IMR-90 (cell line): ENCODE data around the gene KDM8. TPM values are rescaled to one million over a fixed set of nuclear protein-coding genes. Genes with fewer than 3 reads are reported as not detected.
"Not testable (repeated sequence)": the region's sequence is repeated elsewhere in the genome, so short reads cannot be mapped to it uniquely, and the experiment has no call there.

Source experiments
- ATAC-seq: fragments of 200-7000 bp; cut with Tn5 transposase; 2 replicates; pipeline ENCODE4 v1.9.1; 2020; ENCODE audit warnings: low read depth, mild to moderate bottlenecking, moderate library complexity
- BruUV-seq: library from RNA; stranded (reverse); fragments of 400-500 nt; replicated peaks from 2 replicates; lab custom pipeline; 2021; lab: Mats Ljungman, UMichigan
- CTCF ChIA-PET: fragments of 300-600 bp; formaldehyde crosslinking; extraction: SDS; loops from one replicate; lab custom pipeline; 2021; ENCODE audit warnings: antibody characterized with exemption; lab: Yijun Ruan, JAX
- POLR2A ChIA-PET: fragments of 300-600 bp; sonication (Branson Sonifier 250); formaldehyde crosslinking; loops from one replicate; lab custom pipeline; 2022; ENCODE audit warnings: antibody characterized with exemption; ENCODE audit not compliant: unreplicated experiment; lab: Charles Lee
- DNase-seq: peaks from one replicate; pipeline ENCODE4 v3.0.0; 2013
- H2AFZ ChIP-seq: replicated peaks from 2 replicates; pipeline ENCODE3; 2013; ENCODE audit warnings: low read length, mild to moderate bottlenecking; ENCODE audit not compliant: poor library complexity
- H2AK5ac ChIP-seq: 2 replicates; pipeline ENCODE4 v1.6.1; 2013; ENCODE audit warnings: low read depth, low read length, inconsistent platforms
- H2AK9ac ChIP-seq: replicated peaks from 2 replicates; pipeline ENCODE3; 2013; ENCODE audit warnings: mild to moderate bottlenecking, low read depth, low read length, moderate library complexity; ENCODE audit not compliant: poor library complexity
- H2BK120ac ChIP-seq: 2 replicates; pipeline ENCODE4 v1.6.1; 2013; ENCODE audit warnings: low read depth, low read length, inconsistent platforms
- H2BK15ac ChIP-seq: 3 replicates; pipeline ENCODE4 v1.6.1; 2013; ENCODE audit warnings: low read depth, low read length, inconsistent platforms
- H2BK20ac ChIP-seq: 2 replicates; pipeline ENCODE4 v1.6.1; 2013; ENCODE audit warnings: low read depth, mild to moderate bottlenecking, inconsistent platforms, low read length, moderate library complexity
- H2BK5ac ChIP-seq: 2 replicates; pipeline ENCODE4 v1.6.1; 2013; ENCODE audit warnings: mild to moderate bottlenecking, low read depth, low read length, inconsistent platforms; ENCODE audit not compliant: poor library complexity, severe bottlenecking
- H3K14ac ChIP-seq: replicated peaks from 2 replicates; pipeline ENCODE4 v1.6.1; 2013; ENCODE audit warnings: low read depth, low read length, inconsistent platforms
- H3K18ac ChIP-seq: 2 replicates; pipeline ENCODE4 v1.6.1; 2013; ENCODE audit warnings: low read depth, low read length, control low read depth
- H3K23ac ChIP-seq: 2 replicates; pipeline ENCODE4 v1.6.1; 2013; ENCODE audit warnings: low read depth, low read length, inconsistent platforms
- H3K27ac ChIP-seq: 2 replicates; pipeline ENCODE4 v1.5.1; 2013; ENCODE audit warnings: mild to moderate bottlenecking, control low read depth, low read length; ENCODE audit not compliant: insufficient read depth
- H3K27me3 ChIP-seq: 2 replicates; pipeline ENCODE4 v1.6.1; 2013; ENCODE audit warnings: low read length; ENCODE audit not compliant: control insufficient read depth, insufficient read depth
- H3K36me3 ChIP-seq: 2 replicates; pipeline ENCODE4 v1.6.1; 2013; ENCODE audit warnings: low read length, mixed read lengths; ENCODE audit not compliant: control insufficient read depth, insufficient read depth
- H3K4ac ChIP-seq: 2 replicates; pipeline ENCODE4 v1.6.1; 2013; ENCODE audit warnings: low read depth, low read length, inconsistent platforms
- H3K4me1 ChIP-seq: 2 replicates; pipeline ENCODE4 v1.6.1; 2013; ENCODE audit warnings: low read length, mixed read lengths; ENCODE audit not compliant: control insufficient read depth, insufficient read depth
- H3K4me2 ChIP-seq: 2 replicates; pipeline ENCODE4 v1.6.1; 2013; ENCODE audit warnings: low read depth, mild to moderate bottlenecking, control low read depth, low read length, moderate library complexity
- H3K4me3 ChIP-seq: 2 replicates; pipeline ENCODE4 v1.5.1; 2013; ENCODE audit warnings: low read depth, mild to moderate bottlenecking, control low read depth, low read length, moderate library complexity; ENCODE audit not compliant: insufficient read depth
- H3K56ac ChIP-seq: 2 replicates; pipeline ENCODE4 v1.6.1; 2013; ENCODE audit warnings: low read length, inconsistent platforms; ENCODE audit not compliant: insufficient read depth; ENCODE audit errors: extremely low read depth
- H3K79me1 ChIP-seq, 2 experiments: 2 replicates each; pipeline ENCODE4 v1.6.1; 2013; ENCODE audit warnings: low read length in 2 of 2, inconsistent platforms in 1 of 2, low read depth in 1 of 2
- H3K9ac ChIP-seq: 2 replicates; pipeline ENCODE4 v1.6.1; 2013; ENCODE audit warnings: low read depth, low read length, control low read depth
- H3K9me1 ChIP-seq: 2 replicates; pipeline ENCODE4 v1.6.1; 2013; ENCODE audit warnings: low read length, inconsistent platforms; ENCODE audit not compliant: insufficient read depth
- H3K9me3 ChIP-seq: 2 replicates; pipeline ENCODE4 v1.6.1; 2013; ENCODE audit warnings: low read length; ENCODE audit not compliant: control insufficient read depth, insufficient read depth
- H4K20me1 ChIP-seq: 2 replicates; pipeline ENCODE4 v1.6.1; 2013; ENCODE audit warnings: low read length, inconsistent platforms; ENCODE audit not compliant: insufficient read depth
- H4K5ac ChIP-seq: 2 replicates; pipeline ENCODE4 v1.6.1; 2013; ENCODE audit warnings: mild to moderate bottlenecking, low read depth, low read length, control low read depth
- H4K8ac ChIP-seq, 2 experiments: 2 replicates each; pipeline ENCODE4 v1.6.1; 2013; ENCODE audit warnings: low read depth in 2 of 2, low read length in 2 of 2, control low read depth in 1 of 2, inconsistent platforms in 1 of 2
- H4K91ac ChIP-seq: 2 replicates; pipeline ENCODE4 v1.6.1; 2013; ENCODE audit warnings: low read depth, low read length, inconsistent platforms; ENCODE audit not compliant: insufficient read depth
- BHLHE40 ChIP-seq: fragments of 150-350 bp; IDR thresholded peaks from 2 replicates; pipeline ENCODE4 v1.6.1; 2016; ENCODE audit warnings: mild to moderate bottlenecking, low read depth, low read length
- CHD1 ChIP-seq: IDR thresholded peaks from 2 replicates; pipeline ENCODE4 v1.6.1; 2012; ENCODE audit warnings: low read depth, low read length, improper control_type of control experiment
- NFE2L2 ChIP-seq: fragments of 150-350 bp; IDR thresholded peaks from 2 replicates; pipeline ENCODE4 v1.6.1; 2016; ENCODE audit warnings: low read depth, mild to moderate bottlenecking, low read length
- RCOR1 ChIP-seq: IDR thresholded peaks from 2 replicates; pipeline ENCODE4 v1.6.1; 2012; ENCODE audit warnings: mild to moderate bottlenecking, low read length, improper control_type of control experiment; ENCODE audit not compliant: insufficient replicate concordance
- WGBS, 2 experiments: methylation state at CpG; one replicate each; pipeline versions ENCODE4 v1.1.5 to v1.1.7; 2013; ENCODE audit warnings: missing lambda C conversion rate in 2 of 2; ENCODE audit not compliant: insufficient read length in 1 of 2; ENCODE audit errors: extremely low coverage in 2 of 2; 5-methylcytosine and 5-hydroxymethylcytosine counted together
- dilution Hi-C: fragments of 300-500 bp; cut with HindIII; formaldehyde crosslinking; loops from one replicate; pipeline ENCODE4 v1.14.3; 2018; ENCODE audit warnings: low sequenced_read_pairs; ENCODE audit not compliant: unreplicated experiment
- in situ Hi-C: fragments of 300-500 bp; cut with MboI; formaldehyde crosslinking; loops from 3 replicates; pipeline ENCODE4 v1.14.3; 2019; ENCODE audit warnings: low sequenced_read_pairs, inconsistent platforms, mixed read lengths
- intact Hi-C: fragments of 100-400 bp; cut with micrococcal nuclease; formaldehyde crosslinking; loops from 2 replicates; pipeline ENCODE4 v1.10.0; 2022
- polyA plus RNA-seq, 3 experiments: library from polyadenylated mRNA; depleted of rRNA; stranded (reverse); fragments of >200 nt; gene quantifications; 2 replicates each; pipeline ENCODE4 v1.2.3, GENCODE V29; 2012; ENCODE audit warnings: low replicate concordance in 1 of 3
- total RNA-seq: library from RNA; depleted of rRNA; stranded (reverse); fragments of >200 nt; gene quantifications from 2 replicates; pipeline ENCODE4 v1.2.3, GENCODE V29; 2012

Gene KDM8
- total and polyA plus RNA-seq, 2 of the 4 experiments (the other 2 are of a cell fraction), result 3.2 to 3.8 TPM

GRCh38 chr16:27248036-27248435 is 44.7 kb downstream of the KDM8 start:
- ATAC-seq (no peak), DNase-seq (no peak)
- peak overlapping the region; percentile 9; the same call in 1 of the 2 replicates for H2AK5ac ChIP-seq
- H3K9ac ChIP-seq, result no peak overlapping the region
- no peak overlapping the region for H3K18ac ChIP-seq
- in situ Hi-C loops, result no loop called here
- no peaks in the 10 kb centered on the region for H3K9me3 ChIP-seq
- H4K91ac ChIP-seq, result no peak overlapping the region
- no peak overlapping the region for H2AFZ ChIP-seq
- peaks cover 28% of the 10 kb centered on the region for H3K9me1 ChIP-seq
- H3K14ac ChIP-seq, result no peak overlapping the region; the same call in 1 of the 2 replicates
- TF ChIP-seq NFE2L2, result no peak
- no peak for TF ChIP-seq BHLHE40
- TF ChIP-seq CHD1, result no peak
- TF ChIP-seq RCOR1, result no peak
- no peak overlapping the region for H2AK9ac ChIP-seq
- 0 out of 2 replicates have a peak, but pooled peaks cover 2% of the 10 kb centered on the region for H3K36me3 ChIP-seq
- peak overlapping the region; percentile 34 for H2BK5ac ChIP-seq
- H3K4me2 ChIP-seq, result no peak overlapping the region
- no peak overlapping the region for H4K5ac ChIP-seq
- H4K20me1 ChIP-seq, result no peaks in the 10 kb centered on the region; the same call in 1 of the 2 replicates
- no peak overlapping the region; the same call in 1 of the 2 replicates for H2BK20ac ChIP-seq
- no peaks in the 10 kb centered on the region for H3K27me3 ChIP-seq
- ChIA-PET POLR2A (no interaction called here), CTCF (interaction anchor here (1.0 kb wide), 1 partner anchor 13 kb away, joined by 3 read pairs; no protein-coding TSS in a partner anchor)
- dilution Hi-C loops, result no loop called here
- 0 out of 3 replicates have a peak overlapping the region, but pooled peaks have one; percentile 0 for H2BK15ac ChIP-seq
- H3K4me3 ChIP-seq, result no peak overlapping the region
- no TSS peak for BruUV-seq
- no peak overlapping the region for H3K56ac ChIP-seq
- intact Hi-C loops, result no loop called here
- H3K27ac ChIP-seq, result no peak overlapping the region
- no peak overlapping the region for H3K23ac ChIP-seq
- H3K4ac ChIP-seq, result peak overlapping the region; percentile 2; the same call in 1 of the 2 replicates
- peaks cover 32 to 58% of the 10 kb centered on the region in 2 experiments for H3K79me1 ChIP-seq
- no peak overlapping the region for H4K8ac ChIP-seq
- WGBS, 2 experiments, result no CpG with 5 or more reads among the region's 2 CpGs
- peak overlapping the region; percentile 23; the same call in 1 of the 2 replicates for H2BK120ac ChIP-seq
- H3K4me1 ChIP-seq, result peaks cover 27% of the 10 kb centered on the region

DNA sequence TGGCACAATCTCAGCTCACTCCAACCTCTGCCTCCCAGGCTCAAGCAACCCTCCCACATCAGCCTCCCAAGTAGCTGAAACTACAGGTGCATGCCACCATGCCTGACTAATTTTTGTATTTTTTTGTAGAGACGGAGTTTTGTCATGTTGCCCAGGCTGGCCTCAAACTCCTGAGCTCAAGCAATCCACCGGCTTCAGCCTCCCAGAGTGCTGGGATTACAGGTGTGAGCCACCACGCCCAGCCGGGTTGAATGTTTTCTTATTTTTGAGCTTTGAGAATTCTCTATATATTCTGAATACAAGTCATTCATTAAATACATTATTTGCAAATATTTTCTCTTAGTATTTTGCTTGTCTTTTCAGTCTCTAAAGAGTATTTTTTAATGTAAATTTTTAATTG is 45.6 kb downstream of the KDM8 start:
- H2BK5ac ChIP-seq, H4K20me1 ChIP-seq, H2BK15ac ChIP-seq, H3K27ac ChIP-seq, H2AK9ac ChIP-seq, H2AFZ ChIP-seq, H3K36me3 ChIP-seq, H3K27me3 ChIP-seq, H2BK20ac ChIP-seq, dilution Hi-C loops, H3K4me2 ChIP-seq, H3K18ac ChIP-seq, DNase-seq, H4K5ac ChIP-seq, H3K9me3 ChIP-seq, H3K23ac ChIP-seq, H3K4me3 ChIP-seq, H4K8ac ChIP-seq, H2BK120ac ChIP-seq, H4K91ac ChIP-seq, in situ Hi-C loops, H3K9ac ChIP-seq, ATAC-seq, BruUV-seq, H3K56ac ChIP-seq, intact Hi-C loops, H3K14ac ChIP-seq: not testable (repeated sequence)
- Histone ChIP-seq H3K4me1 (peaks cover 25% of the 10 kb centered on the region), H2AK5ac (peak overlapping the region; percentile 28; the same call in 1 of the 2 replicates), H3K4ac (peak overlapping the region; percentile 11; the same call in 1 of the 2 replicates), H3K79me1 (peaks cover 32 to 55% of the 10 kb centered on the region in 2 experiments), H3K9me1 (peaks cover 21% of the 10 kb centered on the region)
- ChIA-PET CTCF (interaction anchor here (0.6 kb wide), 1 partner anchor 13 kb away, joined by 3 read pairs; no protein-coding TSS in a partner anchor), POLR2A (interaction anchor here (0.7 kb wide), 1 partner anchor 92 kb away, joined by 3 read pairs; no protein-coding TSS in a partner anchor)
- no CpG with 5 or more reads among the region's 4 CpGs for WGBS, 2 experiments
